NCI-H345 treated with DMSO at 0.1 percent for 48 hours (cell line): ENCODE results near the gene ZC3H4.
"Not testable (repeated sequence)": the region's sequence is repeated elsewhere in the genome, so short reads cannot be mapped to it uniquely, and the experiment has no call there.

Experiments used
- DNase-seq: peaks from one replicate; lab custom pipeline; 2025; ENCODE audit not compliant: unreplicated experiment; lab: John Stamatoyannopoulos, UW

ZC3H4 gene

GRCh38 chr19:47050562-47050961 lies 63.0 kb downstream of the ZC3H4 start:
- not testable (repeated sequence) for DNase-seq

- DNase-seq, result no peak
These were observed 64.3 kb downstream of the ZC3H4 start for GRCh38 chr19:47049307-47049700.

GRCh38 chr19:47047763-47048405 lies 65.7 kb downstream of the ZC3H4 start:
- DNase-seq, result peak; percentile 47

GRCh38 chr19:47047272-47047762 lies 66.3 kb downstream of the ZC3H4 start:
- no peak for DNase-seq

- no peak for DNase-seq
These were observed 67.6 kb downstream of the ZC3H4 start for GRCh38 chr19:47045867-47046470.

GRCh38 chr19:47044946-47045866 lies 68.4 kb downstream of the ZC3H4 start:
- DNase-seq, result no peak

- no peak for DNase-seq
These were observed 72.7 kb downstream of the ZC3H4 start for GRCh38 chr19:47040869-47041268.

- DNase-seq, result no peak
These were observed 74.2 kb downstream of the ZC3H4 start for GRCh38 chr19:47039239-47039874.

- no peak for DNase-seq
These were observed 75.8 kb downstream of the ZC3H4 start for GRCh38 chr19:47037766-47038165.

- DNase-seq, result peak; percentile 56
These were observed 77.4 kb downstream of the ZC3H4 start for GRCh38 chr19:47036097-47036651.

- DNase-seq, result peak; percentile 56
These were observed 78.2 kb downstream of the ZC3H4 start for GRCh38 chr19:47035127-47036096.

- peak; percentile 19 for DNase-seq
These were observed 81.3 kb downstream of the ZC3H4 start for GRCh38 chr19:47032171-47032811.

- DNase-seq, result no peak
These were observed 85.4 kb downstream of the ZC3H4 start for GRCh38 chr19:47028195-47028601.

GRCh38 chr19:47027586-47028088 lies 85.9 kb downstream of the ZC3H4 start:
- DNase-seq, result no peak

GRCh38 chr19:47026889-47027288 lies 86.7 kb downstream of the ZC3H4 start:
- no peak for DNase-seq

- DNase-seq, result no peak
These were observed 87.4 kb downstream of the ZC3H4 start for GRCh38 chr19:47026156-47026555.

- DNase-seq, result no peak
These were observed 89.1 kb downstream of the ZC3H4 start for GRCh38 chr19:47024502-47024901.

GRCh38 chr19:47023448-47023794 lies 90.2 kb downstream of the ZC3H4 start:
- no peak for DNase-seq
